NT2/D1 (cell line): ENCODE measurements around the gene PALLD.

Experiments used
- DNase-seq: peaks from one replicate; pipeline ENCODE4 v3.0.0-alpha.2; 2011; ENCODE audit warnings: low read depth, low spot score
- H3K27me3 ChIP-seq: 2 replicates; pipeline ENCODE4 v1.6.0; 2011; ENCODE audit warnings: mild to moderate bottlenecking; ENCODE audit not compliant: insufficient read length, insufficient read depth
- H3K36me3 ChIP-seq: 2 replicates; pipeline ENCODE4 v1.6.1; 2011; ENCODE audit warnings: mild to moderate bottlenecking, low read length, mixed read lengths; ENCODE audit not compliant: insufficient read depth, insufficient read length
- H3K4me1 ChIP-seq: 2 replicates; pipeline ENCODE4 v1.5.1; 2011; ENCODE audit not compliant: insufficient read depth, insufficient read length
- H3K4me3 ChIP-seq: 2 replicates; pipeline ENCODE4 v1.5.1; 2011; ENCODE audit warnings: low read depth; ENCODE audit not compliant: insufficient read length
- H3K9ac ChIP-seq: 2 replicates; pipeline ENCODE4 v1.6.0; 2011; ENCODE audit warnings: low read depth; ENCODE audit not compliant: insufficient read length
- H3K9me3 ChIP-seq: 2 replicates; pipeline ENCODE4 v1.5.1; 2011; ENCODE audit warnings: mild to moderate bottlenecking, low read length; ENCODE audit not compliant: insufficient read depth
- SUZ12 ChIP-seq: IDR thresholded peaks from 2 replicates; pipeline ENCODE4 v1.6.1; 2011; ENCODE audit not compliant: insufficient read length, insufficient read depth; ENCODE audit errors: extremely low read depth
- YY1 ChIP-seq: IDR thresholded peaks from 2 replicates; pipeline ENCODE4 v1.6.1; 2011; ENCODE audit not compliant: insufficient read length, insufficient read depth
- ZNF274 ChIP-seq: IDR thresholded peaks from 2 replicates; pipeline ENCODE4 v1.6.1; 2011; ENCODE audit warnings: mild to moderate bottlenecking, low read depth, low read length

Gene PALLD

GRCh38 chr4:168842186-168842585, 345.3 kb downstream of the PALLD start:
- TF ChIP-seq ZNF274 (no peak), YY1 (no peak)
- Histone ChIP-seq H3K27me3 (no peaks in the 10 kb centered on the region), H3K4me3 (no peak overlapping the region), H3K36me3 (peaks cover 25% of the 10 kb centered on the region), H3K4me1 (peaks cover 7% of the 10 kb centered on the region), H3K9me3 (no peaks in the 10 kb centered on the region), H3K9ac (no peak overlapping the region)
- no peak for DNase-seq

GRCh38 chr4:168843635-168844034, 346.8 kb downstream of the PALLD start:
- DNase-seq, result no peak
- Histone ChIP-seq H3K9me3 (no peaks in the 10 kb centered on the region), H3K36me3 (peaks cover 15% of the 10 kb centered on the region), H3K27me3 (no peaks in the 10 kb centered on the region), H3K4me3 (no peak overlapping the region), H3K4me1 (peaks cover 7% of the 10 kb centered on the region), H3K9ac (no peak overlapping the region)
- TF ChIP-seq ZNF274 (no peak), YY1 (no peak), SUZ12 (no peak)

- Histone ChIP-seq H3K36me3 (peaks cover 15% of the 10 kb centered on the region), H3K4me1 (peaks cover 7% of the 10 kb centered on the region), H3K4me3 (no peak overlapping the region), H3K9me3 (no peaks in the 10 kb centered on the region), H3K27me3 (no peaks in the 10 kb centered on the region), H3K9ac (no peak overlapping the region)
- DNase-seq, result no peak
- TF ChIP-seq YY1 (no peak), ZNF274 (no peak), SUZ12 (no peak)
These were observed 347.6 kb downstream of the PALLD start for GRCh38 chr4:168844353-168845049.

GRCh38 chr4:168845897-168846296, 349.0 kb downstream of the PALLD start:
- Histone ChIP-seq H3K4me3 (no peak overlapping the region), H3K27me3 (no peaks in the 10 kb centered on the region), H3K9ac (no peak overlapping the region), H3K9me3 (no peaks in the 10 kb centered on the region), H3K4me1 (peaks cover 7% of the 10 kb centered on the region), H3K36me3 (peaks cover 16% of the 10 kb centered on the region)
- DNase-seq, result no peak
- no peak for TF ChIP-seq YY1
- no peak for TF ChIP-seq SUZ12
- TF ChIP-seq ZNF274, result no peak

GRCh38 chr4:168846414-168846813, 349.6 kb downstream of the PALLD start:
- no peak for DNase-seq
- peaks cover 5% of the 10 kb centered on the region for H3K4me1 ChIP-seq
- no peaks in the 10 kb centered on the region for H3K27me3 ChIP-seq
- H3K9ac ChIP-seq, result no peak overlapping the region
- H3K36me3 ChIP-seq, result peaks cover 20% of the 10 kb centered on the region
- no peaks in the 10 kb centered on the region for H3K9me3 ChIP-seq
- no peak overlapping the region for H3K4me3 ChIP-seq
- TF ChIP-seq ZNF274, result no peak
- TF ChIP-seq YY1, result no peak
- no peak for TF ChIP-seq SUZ12

GRCh38 chr4:168847771-168848502, 351.1 kb downstream of the PALLD start:
- Histone ChIP-seq H3K36me3 (peaks cover 31% of the 10 kb centered on the region), H3K9me3 (no peaks in the 10 kb centered on the region), H3K27me3 (no peaks in the 10 kb centered on the region), H3K4me3 (no peak overlapping the region), H3K4me1 (peaks cover 5% of the 10 kb centered on the region), H3K9ac (no peak overlapping the region)
- no peak for DNase-seq
- no peak for TF ChIP-seq ZNF274

GRCh38 chr4:168849030-168849675, 352.3 kb downstream of the PALLD start:
- H3K4me3 ChIP-seq, result no peak overlapping the region
- no peaks in the 10 kb centered on the region for H3K27me3 ChIP-seq
- H3K4me1 ChIP-seq, result peaks cover 5% of the 10 kb centered on the region
- H3K36me3 ChIP-seq, result peaks cover 35% of the 10 kb centered on the region
- peak; percentile 9 for DNase-seq
- no peak overlapping the region for H3K9ac ChIP-seq
- H3K9me3 ChIP-seq, result no peaks in the 10 kb centered on the region
- TF ChIP-seq ZNF274 (no peak), YY1 (no peak), SUZ12 (no peak)
